ENCODE measurements around the gene PAPSS1. TPM values are rescaled to one million over a fixed set of nuclear protein-coding genes. Genes with fewer than 3 reads are reported as not detected.

Gene PAPSS1
- total and polyA plus RNA-seq, 10 of the 15 experiments (the other 5 are each of a cell fraction or from before 2014, with no cell fraction given): 22.6 to 73.0 (median 30.6) TPM

- no peak for FAIRE-seq
Measured at GRCh38 chr4:107719207-107719921, 670 bp downstream of the PAPSS1 start.

More at GRCh38 chr4:107719207-107719921, 670 bp downstream of the PAPSS1 start:
- ATAC-seq: peak; percentile 12
- intact Hi-C loops (cut with micrococcal nuclease; ENCODE audit: unreplicated experiment): loop anchor here (5.0 kb wide), 1 partner anchor 273 kb away; no protein-coding TSS in a partner anchor
- TF ChIP-seq RUNX3 (IDR thresholded peaks at IDR 0.05; ENCODE audit: low read length) (peak; percentile 36), STAT3 (IDR thresholded peaks at IDR 0.05; ENCODE audit: low read depth, low read length) (no peak), SMARCA5 (IDR thresholded peaks at IDR 0.05) (no peak), WRNIP1 (IDR thresholded peaks at IDR 0.05; ENCODE audit: borderline replicate concordance, low read depth, low read length) (no peak), CREM (IDR thresholded peaks at IDR 0.05; ENCODE audit: low read depth) (no peak), HDAC6 (IDR thresholded peaks at IDR 0.05; ENCODE audit: unreplicated experiment) (peak; percentile 36), ZNF384 (IDR thresholded peaks at IDR 0.05; ENCODE audit: borderline replicate concordance, low read depth, low read length) (0 out of 2 replicates have a peak, but pooled peaks have one; percentile 3), RCOR1 (conservative IDR thresholded peaks at IDR 0.05; ENCODE audit: low read depth, low read length) (no peak), ZBTB4 (CRISPR knock-in tag; IDR thresholded peaks at IDR 0.05) (no peak), BMI1 (IDR thresholded peaks at IDR 0.05; ENCODE audit: borderline replicate concordance) (no peak), ZBED1 (IDR thresholded peaks at IDR 0.05; ENCODE audit: borderline replicate concordance) (no peak), POU2F2 (IDR thresholded peaks at IDR 0.05; ENCODE audit: borderline replicate concordance, low read depth, low read length) (no peak)
- RAD21 ChIA-PET (ENCODE audit: unreplicated experiment): interaction anchor here (2.9 kb wide), 1 partner anchor 16 kb away, joined by 15 read pairs; no protein-coding TSS in a partner anchor
- Histone ChIP-seq H3K9ac (ENCODE audit: control insufficient read depth, insufficient read depth, low read length) (peak overlapping the region; percentile 14; the same call in 1 of the 2 replicates), H3K4me2 (ENCODE audit: control insufficient read depth, insufficient read depth) (peak overlapping the region; percentile 77), H3K4me3 (peak overlapping the region; percentile 87), H3K36me3 (ENCODE audit: control insufficient read depth in 2 of 2, insufficient read depth in 2 of 2, low read length in 1 of 2) (no peaks in the 10 kb centered on the region), H3K79me2 (ENCODE audit: control insufficient read depth, insufficient read depth, low read length) (peaks cover 9% of the 10 kb centered on the region), H3K4me1 (ENCODE audit: control insufficient read depth, insufficient read depth, low read length) (0 out of 2 replicates have a peak, but pooled peaks cover 3% of the 10 kb centered on the region), H4K20me1 (ENCODE audit: control insufficient read depth, insufficient read depth) (no peaks in the 10 kb centered on the region), H3K27ac (ENCODE audit: control insufficient read depth, insufficient read depth) (peak overlapping the region; percentile 54), H3K9me3 (replicated peaks; ENCODE audit: control insufficient read depth, insufficient read depth, low read length) (no peaks in the 10 kb centered on the region), H3K27me3 (replicated peaks in 1 of 2; ENCODE audit: control insufficient read depth in 2 of 2, insufficient read depth in 2 of 2, low read length in 1 of 2) (no peaks in the 10 kb centered on the region), H2AFZ (ENCODE audit: control insufficient read depth, low read depth, low read length) (peak overlapping the region; percentile 82)
- CTCF ChIA-PET: interaction anchor here (1.3 to 3.3 kb wide), 3 partner anchors 14 to 166 kb away, joined by 5 to 27 read pairs (median 10); no protein-coding TSS in a partner anchor
- in situ Hi-C loops (cut with MboI): loop anchor here (25.0 kb wide), 1 partner anchor 443 kb away; the partner anchor contains the start of gene LEF1
- WGBS (ENCODE audit: insufficient coverage, insufficient replicate concordance, low lambda C conversion rate, missing lambda C conversion rate): 1% methylated on average over 27 of the region's 28 CpGs
- SMC1A ChIA-PET (ENCODE audit: uncharacterized antibody, unreplicated experiment): interaction anchor here (0.8 to 1.6 kb wide), 3 partner anchors 19 to 39 kb away, joined by 3 to 5 read pairs (median 3); no protein-coding TSS in a partner anchor
- no TSS peak for BruUV-seq (replicated peaks)
- POLR2A ChIA-PET: interaction anchor here (0.6 to 2.2 kb wide), 4 partner anchors 14 to 543 kb away, joined by 3 to 6 read pairs (median 4); no protein-coding TSS in a partner anchor
- no peak for DNase-seq (ENCODE audit: low read depth, low spot score)
